GM15510 (cell line): Measurements from ENCODE around the gene COMMD2.

Experiments
- POLR2A ChIP-seq: IDR thresholded peaks from 3 replicates; pipeline ENCODE4 v1.6.1; 2011; ENCODE audit warnings: borderline replicate concordance; ENCODE audit not compliant: insufficient read length; ENCODE audit errors: extremely low read depth

The COMMD2 gene

DNA sequence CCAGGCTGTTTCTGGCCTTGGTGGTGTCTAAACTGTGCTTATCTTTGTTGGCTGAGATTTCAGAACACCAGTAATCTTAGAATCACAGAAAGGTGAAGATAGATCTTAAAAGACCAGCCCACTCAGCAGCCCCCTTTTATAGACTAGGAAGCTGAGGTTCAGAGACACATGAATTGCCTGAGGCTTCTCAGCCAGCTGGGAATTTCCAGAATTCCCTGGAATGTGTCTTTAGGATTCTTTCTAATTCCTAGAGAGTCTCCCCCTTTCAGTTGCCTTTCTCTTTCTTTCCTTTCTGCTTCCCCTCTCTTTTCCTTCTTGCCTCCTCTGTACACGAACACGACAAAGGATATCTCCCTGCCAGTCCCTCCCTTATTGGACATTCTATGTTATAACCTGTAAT lies 20.6 kb upstream of the COMMD2 start:
- TF ChIP-seq POLR2A, result no peak

DNA sequence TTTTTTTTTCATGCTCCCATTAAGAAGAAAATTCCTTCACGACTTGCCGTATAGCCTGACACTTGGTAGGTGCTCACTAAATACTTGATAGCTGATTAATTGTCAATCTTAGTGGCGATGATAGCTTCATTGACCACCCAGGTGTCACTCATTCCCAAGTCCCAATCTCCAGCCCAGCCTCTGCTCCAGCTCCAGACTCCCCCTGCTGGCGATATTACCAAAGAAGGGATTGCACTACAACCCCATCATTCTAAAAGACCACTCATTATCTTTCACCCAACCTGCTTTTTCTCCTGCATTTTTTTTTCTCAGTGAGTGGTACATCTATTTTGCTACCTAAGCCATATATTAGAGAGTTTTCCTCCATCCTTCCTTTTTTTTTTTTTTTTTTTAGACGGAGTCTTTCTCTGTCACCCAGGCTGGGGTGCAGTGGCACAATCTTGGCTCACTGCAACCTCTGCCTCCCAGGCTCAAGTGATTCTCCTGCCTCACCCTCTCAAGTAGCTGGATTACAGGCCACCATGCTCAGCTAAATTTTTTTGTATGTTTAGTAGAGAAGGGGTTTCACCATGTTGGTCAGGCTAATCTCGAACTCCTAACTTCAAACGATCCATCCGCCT lies 19.5 kb upstream of the COMMD2 start:
- TF ChIP-seq POLR2A, result no peak

DNA sequence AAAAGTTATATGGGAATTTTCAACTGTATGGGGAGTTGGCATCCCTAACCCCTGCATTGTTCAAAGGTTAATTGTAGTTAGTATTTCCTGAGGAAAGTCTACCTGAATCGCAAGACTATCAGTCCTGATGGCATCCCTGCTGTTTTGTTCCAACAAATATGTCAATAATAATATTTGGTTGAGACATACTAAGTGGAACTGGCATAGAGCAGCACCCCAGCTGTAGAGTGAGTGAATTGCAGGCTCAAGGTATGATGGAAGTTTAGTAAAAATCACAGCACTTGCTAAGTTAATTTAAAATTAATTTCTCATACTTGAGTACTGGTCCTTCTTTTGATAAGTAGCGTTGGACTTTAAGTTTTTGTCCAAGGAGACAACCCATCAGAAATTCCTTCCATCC lies 18.0 kb upstream of the COMMD2 start:
- TF ChIP-seq POLR2A, result no peak

DNA sequence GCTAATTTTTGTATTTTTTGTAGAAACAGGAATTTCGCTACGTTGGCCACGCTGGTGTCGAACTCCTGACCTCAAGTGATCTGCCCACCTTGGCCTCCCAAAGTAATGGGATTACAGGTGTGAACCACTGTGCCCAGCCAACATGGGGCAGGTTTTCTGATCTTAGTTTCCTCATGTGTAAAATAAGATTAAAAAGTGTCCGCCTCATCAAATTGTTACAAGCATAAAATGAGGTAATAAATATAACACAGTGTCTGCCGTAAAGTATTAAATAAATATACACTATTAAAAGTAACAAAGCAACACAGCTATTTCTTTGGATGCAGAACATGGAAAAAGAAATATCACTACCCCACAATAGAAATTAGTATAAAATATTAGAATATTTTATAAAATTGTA lies 16.4 kb upstream of the COMMD2 start:
- no peak for TF ChIP-seq POLR2A

DNA sequence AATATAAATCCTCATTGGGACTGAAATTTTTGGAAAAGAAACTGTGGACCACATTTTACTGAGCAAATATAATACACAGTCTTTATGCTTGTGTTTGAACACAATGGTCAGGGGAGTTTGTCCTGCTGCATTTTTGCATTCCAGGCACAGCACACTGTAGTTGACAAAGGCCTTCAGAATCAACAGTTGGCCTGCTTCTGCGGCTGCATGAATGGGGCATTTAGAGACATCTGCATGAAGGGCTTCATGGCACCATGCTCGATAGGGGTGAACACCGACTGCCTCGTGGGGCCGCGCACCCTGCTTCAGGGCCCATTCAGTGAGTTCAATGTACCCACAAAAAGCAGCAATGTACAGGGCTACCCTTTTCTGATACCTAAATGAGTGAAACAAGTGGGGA lies 15.4 kb upstream of the COMMD2 start:
- no peak for TF ChIP-seq POLR2A

DNA sequence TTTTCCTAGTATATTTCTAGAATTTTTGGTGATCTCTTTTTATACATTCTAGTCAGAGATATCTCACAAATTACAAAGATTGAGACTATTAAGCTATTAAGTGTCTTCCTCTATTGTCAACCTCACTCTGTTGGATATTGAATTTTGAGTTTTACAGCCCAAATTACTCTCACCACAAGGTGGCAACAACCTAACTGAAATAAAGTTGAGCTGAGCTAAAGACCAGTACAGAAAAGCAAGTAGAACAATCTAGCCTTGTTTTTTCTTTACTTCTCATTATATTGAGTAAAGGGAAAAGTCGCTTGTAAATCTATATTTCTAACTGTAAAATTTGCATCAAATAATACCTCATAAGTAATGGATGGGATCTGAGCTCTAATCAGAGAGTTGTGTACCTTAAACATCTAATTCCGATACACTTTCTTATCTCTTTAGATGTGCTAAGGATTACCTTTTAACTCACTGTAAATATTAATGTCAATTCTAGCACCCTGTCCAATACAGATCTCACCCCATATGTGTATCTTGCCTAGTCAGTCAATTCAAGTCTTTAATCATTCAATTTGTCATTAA lies 13.6 kb upstream of the COMMD2 start:
- TF ChIP-seq POLR2A, result no peak

DNA sequence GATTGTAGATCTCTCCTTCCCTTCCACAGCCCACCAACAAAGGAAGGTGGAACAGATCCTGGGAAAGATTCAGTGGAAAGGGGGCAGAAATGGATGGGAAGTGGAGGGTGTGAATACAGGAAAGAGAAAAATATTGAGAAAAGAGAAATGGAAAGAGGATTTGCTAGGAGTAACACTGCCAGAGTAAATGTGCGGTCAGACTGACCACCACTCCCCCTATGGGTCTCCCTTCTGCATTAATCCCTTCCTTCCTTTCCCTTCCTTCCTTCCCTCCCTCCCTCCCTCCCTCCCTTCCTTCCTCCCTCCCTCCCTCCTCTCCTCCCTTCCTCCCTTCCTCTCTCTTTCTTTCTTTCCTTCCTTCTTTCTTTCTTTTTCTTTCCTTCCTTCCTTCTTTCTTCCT lies 12.0 kb upstream of the COMMD2 start:
- no peak for TF ChIP-seq POLR2A

DNA sequence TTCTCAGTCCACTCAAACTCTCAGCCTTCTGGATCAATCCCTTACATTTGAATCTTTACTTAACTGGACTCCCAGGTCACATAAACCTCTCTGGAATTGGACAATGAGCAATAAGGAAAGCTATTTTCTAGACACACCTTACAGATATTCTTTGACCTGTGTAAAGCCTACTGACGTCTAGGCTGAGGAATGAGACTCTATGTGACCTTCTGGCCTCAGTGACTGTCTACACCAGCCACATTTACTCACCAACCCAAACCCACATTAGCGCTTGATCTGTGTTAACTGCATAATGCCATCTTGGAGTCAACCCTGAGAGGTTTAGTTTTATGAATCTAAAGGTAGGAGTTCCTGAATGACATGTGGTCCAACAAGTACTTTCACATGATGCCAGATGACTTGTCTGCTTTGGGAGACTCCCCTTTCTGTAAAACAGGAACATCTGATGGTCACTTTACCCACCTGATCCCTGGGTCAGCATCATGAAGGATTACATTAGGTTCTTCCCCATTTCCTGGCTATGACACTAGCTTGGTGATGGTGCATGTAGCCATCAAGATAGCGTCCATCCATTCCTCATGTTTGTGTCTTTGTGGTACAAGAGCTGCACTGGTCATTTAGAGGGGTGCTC lies 11.4 kb upstream of the COMMD2 start:
- TF ChIP-seq POLR2A, result no peak

DNA sequence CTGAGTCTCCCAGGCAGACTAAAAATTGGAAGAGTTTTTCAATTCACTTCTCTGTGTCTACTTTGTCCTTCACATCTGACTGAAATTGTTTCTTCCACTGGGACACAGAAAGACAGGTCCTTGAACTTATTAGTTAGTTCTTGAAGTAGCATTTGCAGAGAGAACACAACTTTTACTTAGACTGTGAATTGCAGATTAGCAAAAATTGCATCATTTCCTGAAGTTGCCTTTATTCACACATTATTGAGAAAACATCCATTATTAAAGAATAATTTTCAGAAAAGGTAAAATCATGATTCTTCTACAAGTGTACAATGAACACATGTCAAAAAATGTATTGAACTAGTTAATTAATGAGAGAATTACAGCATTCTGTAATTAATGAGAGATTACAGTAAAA lies 1.4 kb upstream of the COMMD2 start:
- TF ChIP-seq POLR2A, result no peak

DNA sequence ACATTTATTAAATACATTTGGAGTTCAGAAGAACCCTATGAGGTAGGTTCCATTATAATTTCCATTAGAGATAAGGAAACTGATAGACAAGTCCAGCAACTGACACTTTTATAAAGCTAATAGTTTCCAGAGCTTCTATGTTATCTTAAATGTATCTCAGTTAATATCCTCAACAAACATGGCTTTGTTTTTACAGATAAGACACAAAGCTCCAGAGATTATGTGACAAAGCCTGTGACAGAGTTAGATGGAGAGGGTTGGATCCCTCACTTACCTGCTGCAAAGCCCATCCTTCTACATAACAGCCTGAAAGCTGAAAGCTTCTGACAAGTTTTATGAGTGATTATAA lies 473 bp upstream of the COMMD2 start:
- TF ChIP-seq POLR2A, result no peak

DNA sequence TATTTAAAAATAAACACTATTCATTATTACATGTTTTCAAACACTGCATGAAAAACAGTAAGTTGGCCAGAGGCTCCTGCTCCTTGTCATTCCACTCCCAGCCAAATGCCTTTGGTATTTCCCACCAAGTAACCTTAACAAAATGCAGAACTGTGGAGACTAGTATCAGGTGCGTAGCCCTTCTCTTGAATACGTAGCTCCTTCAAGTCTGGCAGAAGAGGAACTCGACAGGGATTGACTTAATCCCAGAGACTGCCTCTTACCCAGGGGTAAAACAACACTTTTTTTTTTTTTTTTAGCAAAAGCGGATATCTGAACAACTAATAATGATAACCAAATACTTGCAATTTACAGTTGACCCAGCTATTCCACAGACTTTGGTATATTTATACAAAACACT lies 738 bp downstream of the COMMD2 start:
- TF ChIP-seq POLR2A, result no peak

DNA sequence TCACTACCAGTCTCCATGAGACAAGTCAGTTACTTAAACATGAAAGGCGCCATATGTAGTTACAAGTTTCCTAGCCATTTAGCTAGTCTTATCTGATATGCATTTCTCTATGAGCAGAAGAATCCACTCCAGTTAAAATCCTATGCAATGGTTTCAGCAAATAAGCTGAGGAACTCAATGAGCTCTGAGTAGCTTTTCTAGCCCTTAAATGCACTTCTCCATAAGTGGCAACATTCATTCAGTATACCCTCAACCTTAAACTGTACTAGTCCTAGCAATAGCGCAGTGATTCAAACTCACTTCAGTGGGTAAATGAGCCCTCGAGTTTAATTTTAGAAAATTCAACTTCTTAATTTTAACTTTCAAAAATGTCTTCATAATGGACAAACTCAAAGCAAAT lies 7.7 kb downstream of the COMMD2 start:
- TF ChIP-seq POLR2A, result no peak

DNA sequence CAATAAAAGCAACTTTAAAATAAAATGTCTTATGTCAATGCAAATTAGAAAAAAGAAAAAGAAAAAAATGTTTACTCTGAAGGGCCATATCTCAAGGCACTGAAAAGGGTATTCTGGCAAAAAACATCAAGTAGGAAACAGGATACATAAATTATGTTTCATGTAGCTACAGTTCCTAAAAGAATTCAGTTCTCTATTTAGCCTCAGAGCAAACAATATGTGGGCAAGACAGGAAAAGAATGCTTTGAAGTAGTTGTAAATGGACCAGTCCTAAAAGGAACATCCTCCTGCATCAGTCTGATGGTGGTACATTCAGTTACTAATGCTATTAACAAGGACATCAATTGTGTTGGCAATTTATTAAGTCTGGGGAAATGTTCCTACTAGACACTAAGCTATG lies 8.1 kb downstream of the COMMD2 start:
- no peak for TF ChIP-seq POLR2A

DNA sequence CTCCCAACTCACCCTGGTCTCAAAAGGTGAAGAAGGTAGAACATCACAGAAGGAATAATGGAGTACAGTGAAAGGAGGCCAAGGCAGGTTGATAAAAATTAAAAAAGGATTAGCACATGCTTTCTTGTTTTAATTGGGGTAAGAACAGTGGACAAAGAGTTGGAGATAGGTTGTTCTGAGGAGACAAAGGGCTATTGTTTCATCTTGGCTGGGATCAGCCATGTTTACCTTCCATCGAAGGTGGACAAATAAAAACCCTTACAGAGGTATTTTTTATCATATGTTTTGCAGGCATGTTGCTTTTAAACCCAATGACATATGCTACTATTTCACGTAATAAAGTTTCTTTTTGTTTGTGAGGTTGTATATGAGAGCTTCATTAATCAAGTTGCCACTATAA lies 12.9 kb downstream of the COMMD2 start:
- TF ChIP-seq POLR2A, result no peak

DNA sequence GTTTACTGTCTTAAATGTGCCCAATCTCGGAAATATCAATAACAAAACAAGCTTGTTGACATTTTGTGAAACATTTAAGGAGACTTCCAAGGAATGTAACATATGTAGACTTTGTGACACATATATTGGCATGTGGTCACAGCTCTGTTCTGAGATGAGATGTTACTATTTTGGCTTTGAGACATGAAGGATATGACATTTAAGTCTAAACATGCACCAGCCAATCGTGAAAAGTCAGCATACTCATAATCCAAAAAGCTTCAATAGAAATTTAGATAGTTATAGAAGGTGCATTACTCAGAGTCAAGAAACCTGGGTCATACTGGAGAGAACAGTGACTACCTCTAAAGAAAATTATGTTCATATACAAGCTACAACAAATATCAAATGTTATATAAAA lies 13.4 kb downstream of the COMMD2 start:
- TF ChIP-seq POLR2A, result no peak

DNA sequence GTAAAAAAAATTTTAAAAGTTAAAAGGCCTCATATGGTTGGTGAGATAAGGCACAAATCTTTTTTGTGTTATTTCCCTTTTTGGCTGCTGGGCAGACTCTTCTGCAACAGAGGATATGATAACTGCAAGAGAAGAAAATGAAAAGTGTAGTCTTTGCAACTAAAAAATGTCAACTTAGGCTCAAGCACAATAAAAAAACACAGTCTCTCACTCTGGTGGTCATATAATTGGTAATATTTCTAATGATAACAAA lies 15.4 kb downstream of the COMMD2 start:
- TF ChIP-seq POLR2A, result no peak
